COR-L47 (cell line): ENCODE data around the gene PDGFB.

Experiments used
- DNase-seq: peaks from one replicate; lab custom pipeline; 2025; lab: John Stamatoyannopoulos, UW

PDGFB gene

GRCh38 chr22:39239561-39240423, 5.0 kb downstream of the PDGFB start:
- peak; percentile 81 for DNase-seq

DNA sequence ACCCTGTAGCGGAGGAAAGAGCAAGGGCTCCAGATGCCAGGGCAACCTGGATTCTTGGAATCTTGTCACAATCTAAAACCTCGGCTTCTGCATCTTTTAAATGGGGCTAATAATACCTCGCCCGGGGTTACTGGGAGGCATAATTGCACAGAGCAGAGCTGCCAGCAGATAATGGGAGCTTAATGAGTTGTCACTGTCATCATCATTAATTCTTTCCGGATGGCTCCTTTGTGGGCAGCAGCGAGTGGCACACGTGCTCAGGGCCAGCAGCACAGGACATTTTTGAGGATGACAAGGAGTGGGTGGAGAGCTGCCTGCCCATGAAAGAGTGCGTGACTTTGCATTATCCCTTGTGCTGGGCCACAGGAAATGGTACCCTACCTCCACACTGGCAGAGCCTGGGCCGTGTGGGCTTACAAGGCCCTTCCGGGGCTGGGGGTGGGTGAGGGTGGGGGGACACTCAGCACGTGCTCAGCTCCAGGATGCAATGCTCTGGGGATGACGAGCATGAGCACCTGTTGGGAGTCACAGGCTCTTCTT, 5.7 kb downstream of the PDGFB start:
- peak; percentile 87 for DNase-seq

GRCh38 chr22:39238561-39238960, 6.2 kb downstream of the PDGFB start:
- no peak for DNase-seq

DNA sequence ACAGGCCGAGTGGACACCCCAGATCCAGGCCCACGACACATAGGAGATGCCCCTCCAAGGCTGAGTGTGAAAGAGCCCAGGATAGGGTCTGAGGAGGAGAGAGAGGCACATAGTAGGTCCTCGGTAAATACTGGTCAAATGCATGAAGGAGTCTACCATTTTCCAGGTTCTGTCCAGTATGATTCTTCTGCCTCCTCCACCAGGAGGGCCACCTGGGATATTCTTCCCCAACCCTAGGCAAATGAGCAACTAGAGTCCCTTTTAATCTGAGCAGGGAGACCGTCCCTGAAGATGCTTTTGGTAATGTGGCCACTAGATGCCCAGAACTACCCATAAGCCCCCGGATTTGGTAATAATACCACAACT, 6.7 kb downstream of the PDGFB start:
- DNase-seq: no peak

- peak; percentile 26 for DNase-seq
Observed at GRCh38 chr22:39237318-39238100, 7.3 kb downstream of the PDGFB start.

DNA sequence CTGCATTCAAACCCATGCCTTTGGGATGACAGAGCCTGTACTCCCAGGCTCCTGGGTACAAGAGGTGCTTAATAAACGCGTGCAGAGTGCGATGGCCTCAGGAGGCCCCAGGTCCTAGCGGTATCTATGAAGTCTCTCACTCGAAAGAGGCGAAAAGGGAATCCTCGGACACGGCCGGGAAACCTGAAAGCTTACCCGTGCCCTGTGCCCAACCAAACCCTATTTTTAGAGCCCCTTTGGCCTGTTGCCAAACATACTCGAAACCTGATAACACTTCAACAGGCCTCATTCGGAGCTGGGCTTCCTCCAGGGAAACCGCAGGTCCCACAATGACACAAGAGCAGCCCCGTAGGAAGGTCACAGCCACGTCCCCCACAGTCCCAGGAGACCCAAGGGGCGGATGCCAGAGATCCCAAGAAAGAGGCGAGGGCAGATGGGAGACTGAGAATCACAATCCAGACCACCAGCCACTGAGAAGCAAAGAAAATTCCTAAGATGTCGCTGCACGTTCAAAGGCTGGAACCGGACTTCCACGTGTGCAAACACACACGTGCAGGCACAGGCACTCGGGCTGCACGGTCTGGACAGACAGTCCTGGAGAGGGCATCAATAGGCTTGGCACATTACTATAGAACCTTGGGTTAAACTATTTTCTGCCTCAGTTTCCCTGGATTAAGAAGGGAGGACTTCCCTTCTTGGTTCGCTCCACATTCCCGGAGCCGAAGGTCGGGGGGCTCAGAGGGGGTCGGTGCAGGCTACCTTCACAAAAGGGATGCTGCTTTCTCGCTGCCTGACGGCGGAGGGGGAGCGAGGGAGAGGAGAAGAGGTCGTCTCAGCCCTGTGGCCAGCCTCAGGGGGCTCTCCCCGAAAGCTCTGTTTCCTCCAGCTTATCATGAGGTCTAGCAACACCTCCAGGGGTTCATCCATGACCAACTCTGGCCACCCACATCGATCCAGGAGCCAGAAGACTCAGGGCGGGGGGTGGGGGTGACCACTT, 8.2 kb downstream of the PDGFB start:
- no peak for DNase-seq

DNA sequence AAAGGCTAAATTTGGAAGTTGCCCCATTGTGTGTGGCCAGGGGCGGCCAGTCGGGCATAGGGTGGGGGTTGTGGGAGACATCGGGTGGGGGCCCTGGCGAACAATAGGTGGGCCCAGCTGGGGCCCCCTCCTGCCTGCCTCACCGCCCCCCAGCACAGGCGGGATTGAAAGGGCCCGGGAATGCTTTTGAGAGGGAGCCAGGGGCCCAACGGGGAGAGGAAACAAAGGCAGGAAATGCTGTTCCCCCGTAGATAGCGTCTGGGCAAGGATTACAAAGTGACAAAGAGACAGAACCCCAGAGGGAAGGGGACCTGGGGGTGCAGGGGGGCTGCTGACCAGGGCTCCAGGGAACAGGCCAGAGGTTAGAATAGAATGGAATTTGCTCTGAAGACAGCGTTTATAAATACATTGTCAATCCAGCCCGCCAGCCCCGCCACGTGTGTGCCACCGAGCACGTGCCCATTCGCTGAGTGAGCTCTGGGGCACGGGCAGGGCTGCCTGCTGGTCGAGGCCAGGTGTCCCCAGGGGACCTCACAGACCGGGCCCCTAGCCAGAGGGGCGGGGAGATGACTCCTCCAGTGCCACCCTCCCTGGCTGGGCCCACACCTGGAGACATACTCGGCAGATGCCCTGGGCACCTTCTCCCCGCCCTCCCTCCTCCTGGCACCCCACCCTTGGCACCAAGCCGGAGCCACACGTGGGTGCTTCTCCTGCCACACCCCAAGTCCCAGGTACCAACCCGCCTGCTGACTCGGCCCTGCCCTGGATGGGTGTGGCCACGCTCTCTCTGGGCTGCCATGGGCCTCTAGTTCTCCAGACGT, 9.7 kb downstream of the PDGFB start:
- peak; percentile 69 for DNase-seq

GRCh38 chr22:39234472-39234787, 10.4 kb downstream of the PDGFB start:
- no peak for DNase-seq

DNA sequence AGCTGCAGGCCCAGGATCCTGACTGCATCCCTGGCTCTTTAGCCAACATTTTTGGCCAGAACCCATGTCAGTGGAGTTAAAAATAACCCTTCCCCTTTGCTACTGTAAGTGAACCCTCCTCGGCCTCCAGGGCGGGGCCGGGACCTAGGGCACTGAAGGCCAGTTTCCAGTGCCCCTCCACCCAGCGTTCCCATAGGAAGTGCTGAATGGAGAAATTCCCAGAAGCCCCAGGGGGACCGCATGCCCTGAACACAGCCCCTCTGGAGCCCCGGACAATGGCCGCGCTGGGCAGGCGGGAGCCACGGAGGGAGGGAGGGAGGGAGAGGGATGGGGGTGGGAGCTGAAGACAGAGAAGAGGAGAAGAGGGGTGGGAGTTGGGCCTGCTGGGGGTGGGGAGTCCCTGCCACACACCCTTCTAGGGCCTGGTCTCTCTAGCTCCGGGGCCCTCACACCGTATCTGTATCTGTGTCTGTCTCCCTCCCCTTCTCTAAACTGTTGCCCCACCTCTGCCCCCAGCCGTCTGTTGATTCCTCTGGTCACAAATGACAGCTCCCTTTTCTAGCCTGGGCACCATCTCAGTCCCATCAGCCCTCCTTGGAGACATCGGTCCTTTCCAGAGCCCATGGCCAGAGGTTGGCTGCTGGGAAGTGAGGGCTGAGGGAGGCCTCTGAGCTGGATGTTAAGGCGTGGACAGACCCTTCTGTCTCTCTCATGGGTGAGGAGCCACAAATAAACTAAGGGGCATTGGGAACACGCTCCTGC, 10.9 kb downstream of the PDGFB start:
- no peak for DNase-seq

- no peak for DNase-seq
Observed at GRCh38 chr22:39232806-39233709, 11.7 kb downstream of the PDGFB start.

- no peak for DNase-seq
Observed at GRCh38 chr22:39232246-39232645, 12.5 kb downstream of the PDGFB start.

DNA sequence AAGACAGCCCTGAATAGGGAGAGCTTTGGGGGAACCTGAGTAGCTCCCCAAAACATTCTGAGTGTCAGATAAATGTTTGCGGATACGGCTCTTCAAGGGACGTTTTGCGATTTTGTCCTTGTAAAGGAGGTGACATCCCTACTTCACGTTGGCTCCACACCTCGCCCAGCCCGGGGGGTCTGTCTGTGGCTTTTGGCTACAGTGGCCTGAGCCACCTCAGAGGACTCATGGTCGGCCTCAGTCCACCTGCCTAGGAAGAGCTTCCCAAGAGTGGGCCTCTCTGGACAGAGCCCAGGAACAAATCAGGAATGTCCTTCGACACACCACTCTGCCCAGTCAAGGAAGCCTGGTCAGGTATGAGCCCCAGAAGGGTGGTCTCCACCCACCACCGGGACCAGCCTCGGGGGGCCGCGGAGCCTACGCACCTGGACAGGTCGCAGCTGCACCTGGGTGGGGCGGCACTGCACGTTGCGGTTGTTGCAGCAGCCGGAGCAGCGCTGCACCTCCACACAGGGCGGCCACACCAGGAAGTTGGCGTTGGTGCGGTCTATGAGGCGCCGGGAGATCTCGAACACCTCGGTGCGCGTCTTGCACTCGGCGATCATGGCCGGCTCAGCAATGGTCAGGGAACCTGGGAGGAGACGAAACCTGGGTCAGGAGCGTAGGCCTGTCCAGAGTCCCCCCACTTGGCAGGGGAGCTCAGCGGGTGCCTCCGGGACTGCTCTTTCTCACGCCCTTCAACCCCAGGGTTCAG, 13.4 kb downstream of the PDGFB start:
- DNase-seq: no peak

- no peak for DNase-seq
Observed at GRCh38 chr22:39230261-39231196, 14.3 kb downstream of the PDGFB start.

DNA sequence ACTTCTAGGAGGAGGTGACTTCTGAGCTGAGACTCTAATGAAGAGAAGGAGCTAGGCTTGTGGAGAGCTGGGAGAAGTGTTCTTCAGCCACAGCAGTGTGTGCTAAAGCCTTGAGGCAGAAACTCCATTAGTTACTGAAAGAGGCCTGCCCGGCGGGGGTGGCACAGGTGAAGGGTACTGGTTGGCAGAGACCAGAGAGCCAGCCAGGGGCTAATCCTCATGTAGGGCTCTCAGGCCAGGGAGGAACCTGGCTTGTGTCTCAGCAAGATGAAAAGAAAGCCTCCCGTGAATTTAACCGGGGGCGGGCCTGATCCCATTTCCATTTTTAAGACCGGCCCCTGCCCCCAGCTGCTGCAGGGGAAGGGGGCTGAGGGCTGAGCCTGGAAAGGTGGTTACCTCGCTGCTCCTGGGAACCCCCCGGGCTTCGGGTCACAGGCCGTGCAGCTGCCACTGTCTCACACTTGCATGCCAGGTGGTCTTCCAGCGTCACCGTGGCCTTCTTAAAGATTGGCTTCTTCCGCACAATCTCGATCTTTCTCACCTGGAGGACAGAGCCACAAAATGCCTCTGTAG, 15.0 kb downstream of the PDGFB start:
- no peak for DNase-seq

DNA sequence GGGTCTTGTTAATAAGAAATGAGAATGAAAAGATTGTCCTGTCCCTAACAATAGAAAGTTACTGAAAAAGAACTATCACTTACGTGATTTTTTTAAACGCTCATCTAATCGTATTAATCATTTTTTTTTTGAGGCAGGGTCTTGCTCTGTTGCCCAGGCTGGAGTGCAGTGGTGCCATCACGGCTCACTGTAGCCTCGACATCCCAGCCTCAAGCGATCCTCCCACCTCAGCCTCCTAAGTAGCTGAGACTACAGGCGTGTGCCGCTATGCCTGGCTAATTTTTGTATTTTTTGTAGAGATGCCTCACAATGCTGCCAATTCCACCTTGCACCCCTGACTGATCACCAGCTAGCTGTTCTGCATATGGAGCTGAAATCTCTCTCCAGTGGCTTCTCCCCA, 15.7 kb downstream of the PDGFB start:
- no peak for DNase-seq

GRCh38 chr22:39227542-39228272, 17.1 kb downstream of the PDGFB start:
- no peak for DNase-seq
